Measurements from ENCODE around the gene ENTPD2.

- TF ChIP-seq POLR2A (IDR thresholded peaks at IDR 0.05) (no peak), CTCF (IDR thresholded peaks at IDR 0.05) (no peak)
Measured at GRCh38 chr9:137103206-137103999, 49.5 kb upstream of the ENTPD2 start.

All from uterus (tissue), 2 donors.